A673 (cell line): ENCODE data around the gene RANBP3. TPM values are rescaled to one million over a fixed set of nuclear protein-coding genes. Genes with fewer than 3 reads are reported as not detected.

Experiments used
- BruUV-seq: library from RNA; stranded (reverse); fragments of 400-500 nt; replicated peaks from 2 replicates; lab custom pipeline; 2021; lab: Mats Ljungman, UMichigan
- CTCF ChIA-PET: fragments of 300-600 bp; sonication (Branson Sonifier 250); formaldehyde crosslinking; loops from one replicate; lab custom pipeline; 2022; ENCODE audit warnings: antibody characterized with exemption; lab: Charles Lee
- POLR2A ChIA-PET: fragments of 300-600 bp; sonication (Branson Sonifier 250); formaldehyde crosslinking; loops from one replicate; lab custom pipeline; 2022; ENCODE audit warnings: antibody characterized with exemption; ENCODE audit not compliant: low non-redundant PET; lab: Charles Lee
- DNase-seq: peaks from one replicate; pipeline ENCODE4 v3.0.0-alpha.2; 2015; ENCODE audit warnings: low spot score
- H3K27ac ChIP-seq: fragments of 200-600 bp; sonication (generic); 2 replicates; pipeline ENCODE4 v1.5.1; 2016; ENCODE audit warnings: mixed run types, low read depth, mild to moderate bottlenecking, mixed read lengths, antibody characterized with exemption, low read length; ENCODE audit not compliant: poor library complexity, severe bottlenecking
- H3K27me3 ChIP-seq: fragments of 200-600 bp; sonication (generic); replicated peaks from 2 replicates; pipeline ENCODE4 v1.6.1; 2017; ENCODE audit warnings: mixed run types, low read depth, mild to moderate bottlenecking, mixed read lengths, antibody characterized with exemption, low read length; ENCODE audit not compliant: insufficient read depth, poor library complexity
- H3K36me3 ChIP-seq: fragments of 200-600 bp; sonication (generic); 2 replicates; pipeline ENCODE4 v1.6.1; 2016; ENCODE audit warnings: mixed run types, mild to moderate bottlenecking, mixed read lengths, antibody characterized with exemption, low read length; ENCODE audit not compliant: insufficient read depth, poor library complexity, severe bottlenecking
- H3K4me1 ChIP-seq: fragments of 200-600 bp; sonication (generic); 2 replicates; pipeline ENCODE4 v1.6.1; 2017; ENCODE audit warnings: mixed run types, mild to moderate bottlenecking, mixed read lengths, antibody characterized with exemption, low read length; ENCODE audit not compliant: insufficient read depth, poor library complexity, severe bottlenecking
- H3K4me3 ChIP-seq: fragments of 200-600 bp; sonication (generic); 2 replicates; pipeline ENCODE4 v1.5.1; 2016; ENCODE audit warnings: low read depth, mixed run types, mild to moderate bottlenecking, mixed read lengths, low read length; ENCODE audit not compliant: poor library complexity, severe bottlenecking
- H3K9me3 ChIP-seq: fragments of 200-600 bp; sonication (generic); 2 replicates; pipeline ENCODE4 v1.6.1; 2016; ENCODE audit warnings: mixed run types, low read depth, mild to moderate bottlenecking, mixed read lengths, antibody characterized with exemption, low read length; ENCODE audit not compliant: poor library complexity, severe bottlenecking
- EZH2 ChIP-seq: fragments of 200-600 bp; sonication (generic); IDR thresholded peaks from 2 replicates; pipeline ENCODE4 v1.6.1; 2017; ENCODE audit warnings: borderline replicate concordance, low read depth, mild to moderate bottlenecking, mixed read lengths, antibody characterized with exemption, low read length; ENCODE audit not compliant: poor library complexity, severe bottlenecking
- intact Hi-C: fragments of 100-400 bp; cut with micrococcal nuclease; formaldehyde crosslinking; loops from one replicate; pipeline ENCODE4 v1.10.0; 2022; ENCODE audit not compliant: unreplicated experiment
- total RNA-seq: library from RNA; stranded (reverse); gene quantifications from 2 replicates; pipeline ENCODE4 v1.2.3, GENCODE V29; 2021
- TF ChIP-seq, protein P1 (sequence below): fragments of 300-800, 200-600 bp; sonication (generic); conservative IDR thresholded peaks from 2 replicates; pipeline ENCODE4 v1.5.1; 2017; ENCODE audit warnings: low read depth, mild to moderate bottlenecking, antibody characterized with exemption, low read length, moderate library complexity, mixed read lengths

Gene RANBP3
- total RNA-seq, 1 experiment from 2014 or later = 130 TPM

DNA sequence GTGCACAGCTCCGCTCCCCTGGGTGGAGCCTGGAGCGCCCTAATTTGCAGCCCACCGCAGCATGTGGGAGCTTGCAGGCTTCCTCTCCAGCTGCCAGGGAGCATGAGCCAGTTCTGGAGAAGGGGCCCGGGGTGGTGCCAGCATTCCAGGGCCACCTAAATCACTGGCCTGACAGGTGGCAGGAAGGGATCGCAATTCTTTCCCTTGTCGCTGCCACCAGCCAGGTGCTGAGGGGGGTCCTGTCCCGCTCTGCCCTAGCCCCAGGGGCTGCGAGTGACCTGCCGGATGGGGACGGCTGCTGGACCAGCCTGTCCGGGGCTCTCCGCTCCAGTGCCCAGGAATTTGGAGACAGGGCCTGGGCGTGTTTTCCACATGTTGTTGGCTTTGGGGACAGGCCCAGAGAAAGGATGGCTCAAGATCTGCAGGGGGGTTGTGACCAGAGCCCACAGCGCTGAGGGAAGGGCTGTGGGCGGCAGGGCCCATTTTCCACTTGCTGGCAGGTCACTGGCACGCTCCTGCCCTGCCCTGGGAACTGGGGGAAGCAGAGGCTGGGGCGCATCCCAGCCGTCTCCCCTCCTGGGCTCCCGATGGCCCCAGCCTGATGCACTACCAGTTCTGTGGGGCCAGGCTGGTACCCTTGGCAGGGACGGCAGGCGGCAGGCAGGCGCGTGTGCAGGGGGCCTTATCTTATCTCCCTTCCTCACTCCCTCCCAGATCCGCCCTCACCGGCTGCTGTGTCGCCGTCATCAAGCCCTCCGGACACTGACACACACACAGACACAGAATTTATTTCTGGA lies 83.8 kb downstream of the RANBP3 start:
- H3K27me3 ChIP-seq = no peaks in the 10 kb centered on the region
- no peaks in the 10 kb centered on the region for H3K9me3 ChIP-seq
- peaks cover 10% of the 10 kb centered on the region for H3K36me3 ChIP-seq
- H3K4me3 ChIP-seq = no peak overlapping the region
- no peak for DNase-seq
- H3K4me1 ChIP-seq = peaks cover 16% of the 10 kb centered on the region
- no TSS peak for BruUV-seq
- CTCF ChIA-PET = no interaction called here
- intact Hi-C loops = loop anchor here (2.0 kb wide), 1 partner anchor 89 kb away; the partner anchor contains the start of gene NRTN
- POLR2A ChIA-PET = no interaction called here
- TF ChIP-seq EZH2 = no peak
- TF ChIP-seq, protein P1, sequence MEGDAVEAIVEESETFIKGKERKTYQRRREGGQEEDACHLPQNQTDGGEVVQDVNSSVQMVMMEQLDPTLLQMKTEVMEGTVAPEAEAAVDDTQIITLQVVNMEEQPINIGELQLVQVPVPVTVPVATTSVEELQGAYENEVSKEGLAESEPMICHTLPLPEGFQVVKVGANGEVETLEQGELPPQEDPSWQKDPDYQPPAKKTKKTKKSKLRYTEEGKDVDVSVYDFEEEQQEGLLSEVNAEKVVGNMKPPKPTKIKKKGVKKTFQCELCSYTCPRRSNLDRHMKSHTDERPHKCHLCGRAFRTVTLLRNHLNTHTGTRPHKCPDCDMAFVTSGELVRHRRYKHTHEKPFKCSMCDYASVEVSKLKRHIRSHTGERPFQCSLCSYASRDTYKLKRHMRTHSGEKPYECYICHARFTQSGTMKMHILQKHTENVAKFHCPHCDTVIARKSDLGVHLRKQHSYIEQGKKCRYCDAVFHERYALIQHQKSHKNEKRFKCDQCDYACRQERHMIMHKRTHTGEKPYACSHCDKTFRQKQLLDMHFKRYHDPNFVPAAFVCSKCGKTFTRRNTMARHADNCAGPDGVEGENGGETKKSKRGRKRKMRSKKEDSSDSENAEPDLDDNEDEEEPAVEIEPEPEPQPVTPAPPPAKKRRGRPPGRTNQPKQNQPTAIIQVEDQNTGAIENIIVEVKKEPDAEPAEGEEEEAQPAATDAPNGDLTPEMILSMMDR = no peak
- H3K27ac ChIP-seq = no peak overlapping the region

DNA sequence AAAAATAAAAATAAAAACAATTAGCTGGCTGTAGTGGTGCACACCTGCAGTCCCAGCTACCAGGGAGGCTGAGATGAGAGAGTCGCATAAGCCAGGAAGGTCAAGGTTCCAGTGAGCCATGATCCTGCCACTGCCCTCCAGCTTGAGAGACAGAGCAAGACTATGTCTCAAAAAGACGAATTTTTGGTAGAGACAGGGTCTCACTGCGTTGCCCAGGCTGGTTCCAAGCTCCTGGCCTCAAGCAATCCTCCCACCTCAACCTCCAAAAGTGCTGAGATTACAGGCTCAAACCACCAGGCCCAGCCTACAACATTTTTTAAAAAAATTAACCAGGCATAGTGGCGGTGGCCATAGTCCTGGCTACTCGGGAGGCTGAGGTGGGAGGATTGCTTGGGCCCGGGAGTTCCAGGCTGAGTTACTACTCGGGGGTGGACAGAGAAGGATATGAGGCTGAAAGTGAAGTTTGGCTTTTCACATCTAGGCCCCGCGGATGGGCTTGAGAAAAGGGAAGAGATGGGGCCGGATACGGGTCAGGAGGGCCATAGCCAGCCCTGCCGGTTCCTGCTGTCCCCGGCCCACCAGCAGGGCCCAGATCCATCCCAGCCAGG lies 84.5 kb downstream of the RANBP3 start:
- TF ChIP-seq EZH2 = no peak
- TF ChIP-seq, protein P1 = no peak
- no peaks in the 10 kb centered on the region for H3K9me3 ChIP-seq
- no peak overlapping the region for H3K4me3 ChIP-seq
- H3K4me1 ChIP-seq = peaks cover 16% of the 10 kb centered on the region
- CTCF ChIA-PET = interaction anchor here (0.5 to 1.0 kb wide), 2 partner anchors 90 to 91 kb away, joined by 3 to 7 read pairs; no protein-coding TSS in a partner anchor
- BruUV-seq = no TSS peak
- intact Hi-C loops = loop anchor here (2.0 kb wide), 1 partner anchor 89 kb away; the partner anchor contains the start of gene NRTN
- peaks cover 10% of the 10 kb centered on the region for H3K36me3 ChIP-seq
- H3K27ac ChIP-seq = no peak overlapping the region
- POLR2A ChIA-PET = no interaction called here
- no peak for DNase-seq
- no peaks in the 10 kb centered on the region for H3K27me3 ChIP-seq

DNA sequence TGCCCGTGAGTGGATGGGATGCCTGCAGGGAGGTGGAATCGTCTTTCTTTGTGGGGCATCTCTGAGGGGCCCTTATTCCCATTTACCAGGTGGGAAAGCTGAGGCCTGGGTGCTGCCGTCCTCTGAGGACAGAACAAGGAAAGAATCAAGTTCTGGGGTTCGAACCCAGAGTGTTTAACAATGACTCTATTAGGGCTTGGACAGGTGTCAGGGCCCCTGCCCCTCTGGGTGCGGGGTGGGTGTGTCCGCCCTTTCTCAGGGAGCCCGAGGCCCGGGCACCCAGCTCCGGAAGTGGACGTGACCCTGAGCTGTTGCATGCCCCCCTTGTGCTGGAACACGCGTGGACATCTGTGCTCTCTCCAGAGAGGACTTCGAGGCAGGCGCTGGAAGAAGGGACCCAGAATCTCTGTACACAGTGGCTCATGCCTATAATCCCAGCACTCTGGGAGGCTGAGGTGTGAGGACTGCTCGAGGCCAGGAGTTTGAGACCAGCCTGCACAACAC lies 85.1 kb downstream of the RANBP3 start:
- BruUV-seq = no TSS peak
- no peak for DNase-seq
- Histone ChIP-seq H3K36me3 (peaks cover 10% of the 10 kb centered on the region), H3K27ac (no peak overlapping the region), H3K4me3 (no peak overlapping the region), H3K27me3 (no peaks in the 10 kb centered on the region), H3K4me1 (peaks cover 16% of the 10 kb centered on the region), H3K9me3 (no peaks in the 10 kb centered on the region)
- TF ChIP-seq, protein P1 = no peak
- no peak for TF ChIP-seq EZH2
- ChIA-PET POLR2A (no interaction called here), CTCF (interaction anchor here (0.5 to 2.9 kb wide), 4 partner anchors 8 to 91 kb away, joined by 3 to 23 read pairs (median 6); no protein-coding TSS in a partner anchor)
- intact Hi-C loops = loop anchor here (2.0 kb wide), 1 partner anchor 88 kb away; the partner anchor contains the start of gene NRTN
